Measurements from ENCODE around the gene SLC35F1. TPM values are rescaled to one million over a fixed set of nuclear protein-coding genes. Genes with fewer than 3 reads are reported as not detected.

SLC35F1 gene
- total and polyA plus RNA-seq, 10 of the 15 experiments (the other 5 are each of a cell fraction or from before 2014, with no cell fraction given) = 0.01 TPM; not detected in 9

DNA sequence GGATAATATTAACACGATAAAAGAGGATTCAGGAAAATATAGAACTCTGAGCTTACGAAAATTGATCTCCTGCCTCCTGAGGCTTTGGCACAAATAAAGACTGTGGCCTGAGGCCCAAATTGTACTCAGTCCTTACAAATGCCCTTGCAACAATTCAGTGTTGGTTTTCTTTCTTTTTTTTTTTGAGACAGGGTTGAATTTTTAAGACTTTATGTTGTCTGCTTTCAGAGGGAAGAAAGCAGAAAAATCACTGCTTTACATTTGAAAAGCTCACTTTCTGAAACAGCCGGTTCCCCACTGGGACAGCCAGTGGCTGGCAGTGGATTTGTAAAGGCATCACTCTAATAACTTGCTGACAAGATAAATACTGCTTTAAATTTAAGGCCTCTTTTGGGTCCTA lies 290.5 kb downstream of the SLC35F1 start:
- FAIRE-seq = no peak
- no peak overlapping the region for H2AFZ ChIP-seq (ENCODE audit: control insufficient read depth, low read depth, low read length)
- intact Hi-C loops (cut with micrococcal nuclease; ENCODE audit: unreplicated experiment) (no loop called here), in situ Hi-C loops (cut with MboI) (no loop called here)
- H3K27me3 ChIP-seq (replicated peaks in 1 of 2; ENCODE audit: control insufficient read depth in 2 of 2, insufficient read depth in 2 of 2, low read length in 1 of 2) = no peaks in the 10 kb centered on the region; a peak in 1 of 4 replicates
- ChIA-PET RAD21 (ENCODE audit: unreplicated experiment) (no interaction called here), SMC1A (ENCODE audit: uncharacterized antibody, unreplicated experiment) (interaction anchor here (1.3 kb wide), 1 partner anchor 17 kb away, joined by 5 read pairs; no protein-coding TSS in a partner anchor), POLR2A (no interaction called here), CTCF (no interaction called here)
- no peaks in the 10 kb centered on the region for H3K9me3 ChIP-seq (replicated peaks; ENCODE audit: control insufficient read depth, insufficient read depth, low read length)
- no peaks in the 10 kb centered on the region for H3K79me2 ChIP-seq (ENCODE audit: control insufficient read depth, insufficient read depth, low read length)
- 30% methylated on average over 3 of the region's 3 CpGs for WGBS (ENCODE audit: insufficient coverage, insufficient replicate concordance, low lambda C conversion rate, missing lambda C conversion rate)
- ATAC-seq = no peak
- H3K9ac ChIP-seq (ENCODE audit: control insufficient read depth, insufficient read depth, low read length) = no peak overlapping the region
- no peak for DNase-seq (ENCODE audit: low read depth, low spot score)
- BruUV-seq (replicated peaks) = no TSS peak
- no peak overlapping the region for H3K27ac ChIP-seq (ENCODE audit: control insufficient read depth, insufficient read depth)
- H3K4me2 ChIP-seq (ENCODE audit: control insufficient read depth, insufficient read depth) = no peak overlapping the region
- no peaks in the 10 kb centered on the region for H3K4me1 ChIP-seq (ENCODE audit: control insufficient read depth, insufficient read depth, low read length)
- no peaks in the 10 kb centered on the region for H4K20me1 ChIP-seq (ENCODE audit: control insufficient read depth, insufficient read depth)
- H3K36me3 ChIP-seq (ENCODE audit: control insufficient read depth in 2 of 2, insufficient read depth in 2 of 2, low read length in 1 of 2) = no peaks in the 10 kb centered on the region
- H3K4me3 ChIP-seq = no peak overlapping the region
- TF ChIP-seq MEF2A (IDR thresholded peaks at IDR 0.05; ENCODE audit: insufficient read depth, low read depth, low read length) = no peak
- TF ChIP-seq POLR2AphosphoS2 (IDR thresholded peaks at IDR 0.05; ENCODE audit: low read depth, low read length) = no peak
- no peak for TF ChIP-seq HCFC1 (IDR thresholded peaks at IDR 0.05; ENCODE audit: low read length)
- no peak for TF ChIP-seq SREBF1 (IDR thresholded peaks at IDR 0.05; ENCODE audit: low read length)
- no peak for TF ChIP-seq BHLHE40 (IDR thresholded peaks at IDR 0.05; ENCODE audit: borderline replicate concordance in 1 of 2, low read depth in 2 of 2, low read length in 1 of 2)
- no peak for TF ChIP-seq MYC (IDR thresholded peaks at IDR 0.05; ENCODE audit: insufficient read depth, insufficient read length, insufficient replicate concordance, low read length, severe bottlenecking)
- TF ChIP-seq, protein P1, sequence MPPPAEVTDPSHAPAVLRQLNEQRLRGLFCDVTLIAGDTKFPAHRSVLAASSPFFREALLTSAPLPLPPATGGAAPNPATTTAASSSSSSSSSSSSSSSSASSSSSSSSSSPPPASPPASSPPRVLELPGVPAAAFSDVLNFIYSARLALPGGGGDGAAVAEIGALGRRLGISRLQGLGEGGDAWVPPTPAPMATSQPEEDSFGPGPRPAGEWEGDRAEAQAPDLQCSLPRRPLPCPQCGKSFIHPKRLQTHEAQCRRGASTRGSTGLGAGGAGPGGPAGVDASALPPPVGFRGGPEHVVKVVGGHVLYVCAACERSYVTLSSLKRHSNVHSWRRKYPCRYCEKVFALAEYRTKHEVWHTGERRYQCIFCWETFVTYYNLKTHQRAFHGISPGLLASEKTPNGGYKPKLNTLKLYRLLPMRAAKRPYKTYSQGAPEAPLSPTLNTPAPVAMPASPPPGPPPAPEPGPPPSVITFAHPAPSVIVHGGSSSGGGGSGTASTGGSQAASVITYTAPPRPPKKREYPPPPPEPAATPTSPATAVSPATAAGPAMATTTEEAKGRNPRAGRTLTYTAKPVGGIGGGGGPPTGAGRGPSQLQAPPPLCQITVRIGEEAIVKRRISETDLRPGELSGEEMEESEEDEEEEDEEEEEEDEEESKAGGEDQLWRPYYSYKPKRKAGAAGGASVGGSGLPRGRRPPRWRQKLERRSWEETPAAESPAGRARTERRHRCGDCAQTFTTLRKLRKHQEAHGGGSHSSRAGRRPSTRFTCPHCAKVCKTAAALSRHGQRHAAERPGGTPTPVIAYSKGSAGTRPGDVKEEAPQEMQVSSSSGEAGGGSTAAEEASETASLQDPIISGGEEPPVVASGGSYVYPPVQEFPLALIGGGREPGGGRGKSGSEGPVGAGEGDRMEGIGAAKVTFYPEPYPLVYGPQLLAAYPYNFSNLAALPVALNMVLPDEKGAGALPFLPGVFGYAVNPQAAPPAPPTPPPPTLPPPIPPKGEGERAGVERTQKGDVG (CRISPR knock-in tag; IDR thresholded peaks at IDR 0.05) = no peak
- no peak for TF ChIP-seq ZSCAN29 (IDR thresholded peaks at IDR 0.05)
- no peak for TF ChIP-seq ZNF274 (IDR thresholded peaks at IDR 0.05; ENCODE audit: insufficient read depth, insufficient read length)
- no peak for TF ChIP-seq SUPT20H (IDR thresholded peaks at IDR 0.05; ENCODE audit: borderline replicate concordance, control insufficient read depth, low read depth, low read length)
- no peak for TF ChIP-seq ZBED1 (IDR thresholded peaks at IDR 0.05; ENCODE audit: borderline replicate concordance)
- TF ChIP-seq PAX8 (IDR thresholded peaks at IDR 0.05) = no peak
- TF ChIP-seq CHD4 (IDR thresholded peaks at IDR 0.05) = no peak
- TF ChIP-seq KLF5 (IDR thresholded peaks at IDR 0.05; ENCODE audit: partially characterized antibody) = no peak
- TF ChIP-seq, protein P2, sequence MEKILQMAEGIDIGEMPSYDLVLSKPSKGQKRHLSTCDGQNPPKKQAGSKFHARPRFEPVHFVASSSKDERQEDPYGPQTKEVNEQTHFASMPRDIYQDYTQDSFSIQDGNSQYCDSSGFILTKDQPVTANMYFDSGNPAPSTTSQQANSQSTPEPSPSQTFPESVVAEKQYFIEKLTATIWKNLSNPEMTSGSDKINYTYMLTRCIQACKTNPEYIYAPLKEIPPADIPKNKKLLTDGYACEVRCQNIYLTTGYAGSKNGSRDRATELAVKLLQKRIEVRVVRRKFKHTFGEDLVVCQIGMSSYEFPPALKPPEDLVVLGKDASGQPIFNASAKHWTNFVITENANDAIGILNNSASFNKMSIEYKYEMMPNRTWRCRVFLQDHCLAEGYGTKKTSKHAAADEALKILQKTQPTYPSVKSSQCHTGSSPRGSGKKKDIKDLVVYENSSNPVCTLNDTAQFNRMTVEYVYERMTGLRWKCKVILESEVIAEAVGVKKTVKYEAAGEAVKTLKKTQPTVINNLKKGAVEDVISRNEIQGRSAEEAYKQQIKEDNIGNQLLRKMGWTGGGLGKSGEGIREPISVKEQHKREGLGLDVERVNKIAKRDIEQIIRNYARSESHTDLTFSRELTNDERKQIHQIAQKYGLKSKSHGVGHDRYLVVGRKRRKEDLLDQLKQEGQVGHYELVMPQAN (conservative IDR thresholded peaks at IDR 0.05) = no peak
- TF ChIP-seq RUNX3 (IDR thresholded peaks at IDR 0.05; ENCODE audit: low read length) = no peak
- TF ChIP-seq MXI1 (IDR thresholded peaks at IDR 0.05; ENCODE audit: low read depth, low read length) = no peak
- no peak for TF ChIP-seq HDGF (IDR thresholded peaks at IDR 0.05)
